ENCODE results near the gene HES7. TPM values are rescaled to one million over a fixed set of nuclear protein-coding genes. Genes with fewer than 3 reads are reported as not detected.

The HES7 gene
- total RNA-seq, 1 donor from 2014 or later, result not detected

DNA sequence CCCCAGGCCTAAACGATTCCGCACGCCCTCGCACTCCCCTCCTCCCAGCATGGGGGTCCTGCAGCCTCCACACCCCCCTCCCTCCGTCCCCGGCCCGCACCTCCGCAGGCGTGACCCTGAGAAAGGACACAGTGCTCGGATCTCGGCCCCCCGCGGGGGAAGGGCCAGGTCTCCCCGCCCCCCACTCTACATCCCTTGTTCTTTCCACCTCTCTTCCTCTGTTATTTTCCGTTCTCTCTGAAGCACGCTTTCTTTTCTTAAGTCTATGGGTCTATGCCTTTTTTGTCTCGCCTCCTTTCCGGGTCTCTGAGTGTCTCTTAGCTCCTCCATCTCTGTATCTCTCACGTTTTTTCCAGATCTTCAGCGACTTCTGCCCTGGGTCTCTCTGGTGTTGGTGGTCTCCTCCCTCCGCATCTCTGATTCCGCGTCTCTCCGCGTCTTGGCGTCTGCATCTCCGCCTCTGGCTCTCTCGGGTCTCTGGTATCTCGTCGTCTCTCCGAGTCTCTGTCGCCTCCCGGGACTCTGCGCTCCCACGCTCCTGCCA, 2.1 kb upstream of the HES7 start:
- TF ChIP-seq CTCF (IDR thresholded peaks at IDR 0.05; ENCODE audit: unreplicated experiment), result no peak
- peak overlapping the region; percentile 99 for H3K27ac Mint-ChIP-seq
- H3K4me3 Mint-ChIP-seq (ENCODE audit: low read depth), result peak overlapping the region; percentile 79
- H3K9me3 Mint-ChIP-seq (ENCODE audit: low read depth), result no peaks in the 10 kb centered on the region
- no peaks in the 10 kb centered on the region for H3K36me3 Mint-ChIP-seq (ENCODE audit: insufficient read depth)
- no peak for DNase-seq (ENCODE audit: low spot score, unreplicated experiment)
- peaks cover 31% of the 10 kb centered on the region for H3K4me1 Mint-ChIP-seq (ENCODE audit: low read depth)
- H3K27me3 Mint-ChIP-seq, result peaks cover 74% of the 10 kb centered on the region

DNA sequence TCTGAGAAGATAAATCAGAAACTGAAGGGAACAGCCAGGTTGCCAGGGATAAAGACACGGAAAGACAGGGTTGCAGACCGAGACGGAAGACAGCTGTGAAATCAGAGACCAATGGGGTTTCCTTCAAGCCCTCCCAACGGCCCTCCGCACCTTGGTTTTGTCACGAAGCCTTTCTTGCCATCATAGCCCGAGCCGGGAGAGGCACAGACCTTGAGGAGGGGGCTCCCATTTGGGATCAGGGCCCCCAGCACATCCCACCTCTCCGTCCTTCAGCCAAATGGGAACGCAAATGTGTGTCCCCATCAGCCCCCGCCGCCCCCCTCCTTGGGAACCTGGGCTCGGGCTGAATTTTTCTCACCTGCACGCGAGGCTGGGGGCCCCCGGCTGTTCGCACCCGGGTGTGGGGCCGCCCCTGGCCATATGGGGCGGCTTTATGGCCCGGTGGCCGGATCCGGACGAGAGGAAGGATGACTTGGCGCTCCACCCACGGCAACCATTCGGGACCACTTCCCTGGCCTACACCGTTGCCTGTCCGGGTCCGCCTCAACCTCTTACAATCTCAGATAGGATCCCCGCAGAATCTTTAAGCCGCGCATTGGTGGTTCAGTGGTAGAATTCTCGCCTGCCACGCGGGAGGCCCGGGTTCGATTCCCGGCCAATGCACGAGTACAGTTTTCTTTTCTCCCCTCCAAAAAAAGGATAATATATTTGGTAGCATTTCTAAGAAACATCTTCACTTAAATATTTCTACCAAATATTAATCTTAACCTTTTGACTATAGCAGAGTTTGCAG, 1.4 kb upstream of the HES7 start:
- Mint-ChIP-seq H3K27ac (peak overlapping the region; percentile 99), H3K4me3 (ENCODE audit: low read depth) (peak overlapping the region; percentile 79), H3K36me3 (ENCODE audit: insufficient read depth) (peaks cover under 1% of the 10 kb centered on the region), H3K4me1 (ENCODE audit: low read depth) (peaks cover 33% of the 10 kb centered on the region), H3K9me3 (ENCODE audit: low read depth) (no peaks in the 10 kb centered on the region), H3K27me3 (peaks cover 79% of the 10 kb centered on the region)
- peak; percentile 83 for DNase-seq (ENCODE audit: low spot score, unreplicated experiment)
- no peak for TF ChIP-seq CTCF (IDR thresholded peaks at IDR 0.05; ENCODE audit: unreplicated experiment)

- peak overlapping the region; percentile 84 for H3K27ac Mint-ChIP-seq
- TF ChIP-seq CTCF (IDR thresholded peaks at IDR 0.05; ENCODE audit: unreplicated experiment), result no peak
Observed at GRCh38 chr17:8124350-8125153, 646 bp upstream of the HES7 start.

GRCh38 chr17:8122924-8123694, 797 bp downstream of the HES7 start:
- Mint-ChIP-seq H3K27ac (no peak overlapping the region), H3K27me3 (peaks cover 67% of the 10 kb centered on the region), H3K9me3 (ENCODE audit: low read depth) (no peaks in the 10 kb centered on the region), H3K4me1 (ENCODE audit: low read depth) (peaks cover 38% of the 10 kb centered on the region), H3K4me3 (ENCODE audit: low read depth) (peak overlapping the region; percentile 79), H3K36me3 (ENCODE audit: insufficient read depth) (peaks cover 1% of the 10 kb centered on the region)
- no peak for DNase-seq (ENCODE audit: low spot score, unreplicated experiment)
- no peak for TF ChIP-seq CTCF (IDR thresholded peaks at IDR 0.05; ENCODE audit: unreplicated experiment)

More at GRCh38 chr17:8124350-8125153, 646 bp upstream of the HES7 start:
- peaks cover 34% of the 10 kb centered on the region for H3K4me1 Mint-ChIP-seq (ENCODE audit: low read depth)
- peak overlapping the region; percentile 79 for H3K4me3 Mint-ChIP-seq (ENCODE audit: low read depth)
- DNase-seq (ENCODE audit: low spot score, unreplicated experiment), result no peak
- peaks cover 1% of the 10 kb centered on the region for H3K36me3 Mint-ChIP-seq (ENCODE audit: insufficient read depth)
- peaks cover 73% of the 10 kb centered on the region for H3K27me3 Mint-ChIP-seq
- H3K9me3 Mint-ChIP-seq (ENCODE audit: low read depth), result no peaks in the 10 kb centered on the region

Data from progenitor cell of endocrine pancreas (in vitro differentiated cells).